ENCODE results near the gene RBFA.

Gene RBFA

GRCh38 chr18:80034852-80035406, 695 bp downstream of the RBFA start:
- no peak for DNase-seq (ENCODE audit: extremely low read depth, insufficient read length)
- TF ChIP-seq, protein P1, sequence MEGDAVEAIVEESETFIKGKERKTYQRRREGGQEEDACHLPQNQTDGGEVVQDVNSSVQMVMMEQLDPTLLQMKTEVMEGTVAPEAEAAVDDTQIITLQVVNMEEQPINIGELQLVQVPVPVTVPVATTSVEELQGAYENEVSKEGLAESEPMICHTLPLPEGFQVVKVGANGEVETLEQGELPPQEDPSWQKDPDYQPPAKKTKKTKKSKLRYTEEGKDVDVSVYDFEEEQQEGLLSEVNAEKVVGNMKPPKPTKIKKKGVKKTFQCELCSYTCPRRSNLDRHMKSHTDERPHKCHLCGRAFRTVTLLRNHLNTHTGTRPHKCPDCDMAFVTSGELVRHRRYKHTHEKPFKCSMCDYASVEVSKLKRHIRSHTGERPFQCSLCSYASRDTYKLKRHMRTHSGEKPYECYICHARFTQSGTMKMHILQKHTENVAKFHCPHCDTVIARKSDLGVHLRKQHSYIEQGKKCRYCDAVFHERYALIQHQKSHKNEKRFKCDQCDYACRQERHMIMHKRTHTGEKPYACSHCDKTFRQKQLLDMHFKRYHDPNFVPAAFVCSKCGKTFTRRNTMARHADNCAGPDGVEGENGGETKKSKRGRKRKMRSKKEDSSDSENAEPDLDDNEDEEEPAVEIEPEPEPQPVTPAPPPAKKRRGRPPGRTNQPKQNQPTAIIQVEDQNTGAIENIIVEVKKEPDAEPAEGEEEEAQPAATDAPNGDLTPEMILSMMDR (IDR thresholded peaks at IDR 0.05; ENCODE audit: insufficient read depth, low read length, poor library complexity, severe bottlenecking) = no peak
- peak overlapping the region; percentile 86 for H3K4me3 ChIP-seq (replicated peaks; ENCODE audit: low read depth, low read length)
- H3K36me3 ChIP-seq (ENCODE audit: control insufficient read depth, insufficient read depth, low read length) = peaks cover 7% of the 10 kb centered on the region
- no peaks in the 10 kb centered on the region for H3K27me3 ChIP-seq (replicated peaks; ENCODE audit: control insufficient read depth, insufficient read depth, low read length)

GRCh38 chr18:80035997-80036396, 1.8 kb downstream of the RBFA start:
- TF ChIP-seq, protein P1 (IDR thresholded peaks at IDR 0.05; ENCODE audit: insufficient read depth, low read length, poor library complexity, severe bottlenecking) = no peak
- Histone ChIP-seq H3K36me3 (ENCODE audit: control insufficient read depth, insufficient read depth, low read length) (peaks cover 7% of the 10 kb centered on the region), H3K4me3 (replicated peaks; ENCODE audit: low read depth, low read length) (no peak overlapping the region), H3K27me3 (replicated peaks; ENCODE audit: control insufficient read depth, insufficient read depth, low read length) (no peaks in the 10 kb centered on the region)
- DNase-seq (ENCODE audit: extremely low read depth, insufficient read length) = no peak

GRCh38 chr18:80037300-80037699, 3.1 kb downstream of the RBFA start:
- H3K27me3 ChIP-seq (replicated peaks; ENCODE audit: control insufficient read depth, insufficient read depth, low read length) = no peaks in the 10 kb centered on the region
- no peak overlapping the region for H3K4me3 ChIP-seq (replicated peaks; ENCODE audit: low read depth, low read length)
- TF ChIP-seq, protein P1 (IDR thresholded peaks at IDR 0.05; ENCODE audit: insufficient read depth, low read length, poor library complexity, severe bottlenecking) = no peak
- DNase-seq (ENCODE audit: extremely low read depth, insufficient read length) = no peak
- H3K36me3 ChIP-seq (ENCODE audit: control insufficient read depth, insufficient read depth, low read length) = peaks cover 7% of the 10 kb centered on the region

- H3K27me3 ChIP-seq (replicated peaks; ENCODE audit: control insufficient read depth, insufficient read depth, low read length) = no peaks in the 10 kb centered on the region
- TF ChIP-seq, protein P1 (IDR thresholded peaks at IDR 0.05; ENCODE audit: insufficient read depth, low read length, poor library complexity, severe bottlenecking) = no peak
- no peak overlapping the region for H3K4me3 ChIP-seq (replicated peaks; ENCODE audit: low read depth, low read length)
- DNase-seq (ENCODE audit: extremely low read depth, insufficient read length) = no peak
- H3K36me3 ChIP-seq (ENCODE audit: control insufficient read depth, insufficient read depth, low read length) = peaks cover 9% of the 10 kb centered on the region
Measured at GRCh38 chr18:80037869-80038630, 3.8 kb downstream of the RBFA start.

DNA sequence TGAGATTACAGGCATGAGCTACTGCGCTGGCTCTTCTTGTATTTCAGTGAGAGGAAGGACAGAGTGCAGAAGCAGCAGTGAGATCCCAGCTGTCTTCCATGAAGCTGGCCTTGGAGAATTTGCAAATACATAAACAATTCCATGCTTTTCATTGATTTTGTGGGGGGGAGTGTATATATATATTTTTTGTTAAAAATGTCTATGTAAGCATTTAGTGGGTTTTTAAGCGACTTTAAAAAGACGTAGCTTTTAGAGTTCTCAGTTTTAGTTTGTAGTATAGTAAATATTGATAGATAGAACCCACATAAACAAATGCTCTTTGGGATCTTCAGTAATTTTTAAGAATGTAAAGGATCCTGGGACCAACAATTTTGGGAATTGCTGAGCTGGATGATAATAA, 6.3 kb downstream of the RBFA start:
- Histone ChIP-seq H3K4me3 (replicated peaks; ENCODE audit: low read depth, low read length) (no peak overlapping the region), H3K27me3 (replicated peaks; ENCODE audit: control insufficient read depth, insufficient read depth, low read length) (no peaks in the 10 kb centered on the region), H3K36me3 (ENCODE audit: control insufficient read depth, insufficient read depth, low read length) (peaks cover 15% of the 10 kb centered on the region)
- TF ChIP-seq, protein P1 (IDR thresholded peaks at IDR 0.05; ENCODE audit: insufficient read depth, low read length, poor library complexity, severe bottlenecking) = no peak
- no peak for DNase-seq (ENCODE audit: extremely low read depth, insufficient read length)
